ENCODE results near the gene BSPRY.

DNA sequence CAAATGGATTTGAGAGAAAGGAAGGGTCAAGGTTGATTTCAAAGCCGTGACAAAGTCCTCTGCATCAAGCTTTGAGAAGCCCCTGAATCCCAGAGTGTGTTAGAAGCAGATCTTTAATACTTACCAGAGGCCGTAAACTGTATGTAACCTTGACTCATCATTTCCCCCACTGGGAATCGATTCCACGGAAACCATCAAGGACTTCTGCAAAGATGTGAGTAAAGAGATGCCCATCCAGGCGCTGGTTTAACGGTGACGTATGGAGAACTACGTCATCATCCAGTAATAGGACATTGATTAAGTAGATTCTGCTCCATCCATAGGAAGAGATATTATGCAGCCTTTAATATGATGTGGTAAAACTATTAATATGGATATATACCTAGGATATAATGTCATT is 47.8 kb upstream of the BSPRY start:
- TF ChIP-seq POLR2A (IDR thresholded peaks at IDR 0.05) = no peak
- TF ChIP-seq, protein P1, sequence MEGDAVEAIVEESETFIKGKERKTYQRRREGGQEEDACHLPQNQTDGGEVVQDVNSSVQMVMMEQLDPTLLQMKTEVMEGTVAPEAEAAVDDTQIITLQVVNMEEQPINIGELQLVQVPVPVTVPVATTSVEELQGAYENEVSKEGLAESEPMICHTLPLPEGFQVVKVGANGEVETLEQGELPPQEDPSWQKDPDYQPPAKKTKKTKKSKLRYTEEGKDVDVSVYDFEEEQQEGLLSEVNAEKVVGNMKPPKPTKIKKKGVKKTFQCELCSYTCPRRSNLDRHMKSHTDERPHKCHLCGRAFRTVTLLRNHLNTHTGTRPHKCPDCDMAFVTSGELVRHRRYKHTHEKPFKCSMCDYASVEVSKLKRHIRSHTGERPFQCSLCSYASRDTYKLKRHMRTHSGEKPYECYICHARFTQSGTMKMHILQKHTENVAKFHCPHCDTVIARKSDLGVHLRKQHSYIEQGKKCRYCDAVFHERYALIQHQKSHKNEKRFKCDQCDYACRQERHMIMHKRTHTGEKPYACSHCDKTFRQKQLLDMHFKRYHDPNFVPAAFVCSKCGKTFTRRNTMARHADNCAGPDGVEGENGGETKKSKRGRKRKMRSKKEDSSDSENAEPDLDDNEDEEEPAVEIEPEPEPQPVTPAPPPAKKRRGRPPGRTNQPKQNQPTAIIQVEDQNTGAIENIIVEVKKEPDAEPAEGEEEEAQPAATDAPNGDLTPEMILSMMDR (IDR thresholded peaks at IDR 0.05) = no peak

All from uterus (tissue), 2 donors.